CD14-positive monocyte (primary cell): ENCODE data around the gene TRIM38. TPM values are rescaled to one million over a fixed set of nuclear protein-coding genes. Genes with fewer than 3 reads are reported as not detected.

Experiments
- DNase-seq, 3 donors: peaks; one replicate each; pipeline ENCODE4 v3.0.0-alpha.2; 2011 to 2022
- H2AFZ ChIP-seq: 2 replicates; pipeline ENCODE4 v1.6.0; 2012; ENCODE audit warnings: mild to moderate bottlenecking, low read depth, low read length, inconsistent platforms; ENCODE audit not compliant: insufficient read depth, poor library complexity, severe bottlenecking
- H3K27ac ChIP-seq, 2 donors: 1 replicate in 1 of 2; 2 replicates in 1 of 2; pipeline ENCODE4 v1.5.1; 2012 to 2013; ENCODE audit warnings: low read length in 2 of 2, control low read depth in 1 of 2, inconsistent platforms in 1 of 2, low read depth in 1 of 2, mild to moderate bottlenecking in 1 of 2
- H3K27me3 ChIP-seq, 2 donors: one replicate each; pipeline versions ENCODE4 v1.6.0 to v1.6.1; 2011 to 2013; ENCODE audit warnings: low read length in 2 of 2; ENCODE audit not compliant: control insufficient read depth in 2 of 2, insufficient read depth in 2 of 2
- H3K36me3 ChIP-seq, 2 donors: replicated peaks in 1 of 2; 1 replicate in 1 of 2; 2 replicates in 1 of 2; pipeline versions ENCODE4 v1.5.1 to v1.6.1; 2012 to 2013; ENCODE audit warnings: low read length in 2 of 2, control low read depth in 1 of 2, inconsistent platforms in 1 of 2, mild to moderate bottlenecking in 1 of 2; ENCODE audit not compliant: insufficient read depth in 2 of 2, control insufficient read depth in 1 of 2
- H3K4me1 ChIP-seq, 2 donors: 1 replicate in 1 of 2; 2 replicates in 1 of 2; pipeline versions ENCODE4 v1.5.1 to v1.6.1; 2012 to 2013; ENCODE audit warnings: low read length in 2 of 2, control low read depth in 1 of 2, inconsistent platforms in 1 of 2, mild to moderate bottlenecking in 1 of 2, moderate library complexity in 1 of 2; ENCODE audit not compliant: insufficient read depth in 2 of 2, control insufficient read depth in 1 of 2
- H3K4me2 ChIP-seq: replicated peaks from 2 replicates; pipeline ENCODE3; 2012; ENCODE audit warnings: low read length, moderate library complexity, mild to moderate bottlenecking; ENCODE audit not compliant: poor library complexity, severe bottlenecking; ENCODE audit errors: extremely low read depth
- H3K4me3 ChIP-seq, 3 experiments: fragments of 200-600 bp in 1 of 3; sonication (generic) in 1 of 3; replicated peaks in 1 of 3; 1 replicate in 2 of 3; 2 replicates in 1 of 3; pipeline ENCODE4 v1.5.1; 2011 to 2013; ENCODE audit warnings: low read length in 3 of 3, mild to moderate bottlenecking in 3 of 3, control low read depth in 2 of 3, low read depth in 2 of 3, inconsistent platforms in 1 of 3, moderate library complexity in 1 of 3
- H3K79me2 ChIP-seq: 2 replicates; pipeline ENCODE4 v1.6.0; 2012; ENCODE audit warnings: mild to moderate bottlenecking, control low read depth, inconsistent platforms, low read length, moderate library complexity; ENCODE audit not compliant: insufficient read depth
- H3K9ac ChIP-seq: 2 replicates; pipeline ENCODE4 v1.6.0; 2017; ENCODE audit warnings: low read length, mild to moderate bottlenecking; ENCODE audit not compliant: insufficient read depth, poor library complexity, severe bottlenecking
- H3K9me3 ChIP-seq, 2 donors: replicated peaks in 1 of 2; 1 replicate in 1 of 2; 2 replicates in 1 of 2; pipeline versions ENCODE4 v1.5.1 to v1.6.1; 2012 to 2013; ENCODE audit warnings: low read length in 2 of 2, control low read depth in 1 of 2; ENCODE audit not compliant: control insufficient read depth in 1 of 2, insufficient read depth in 1 of 2
- H4K20me1 ChIP-seq: 2 replicates; pipeline ENCODE4 v1.6.0; 2012; ENCODE audit warnings: mild to moderate bottlenecking, low read length, control low read depth, moderate library complexity; ENCODE audit not compliant: insufficient read depth
- H3K27ac Mint-ChIP-seq, 7 donors: one replicate each; pipeline ENCODE4 v1.8.0; 2020; ENCODE audit warnings: mild to moderate bottlenecking in 7 of 7, mixed read lengths in 7 of 7, moderate library complexity in 6 of 7, inconsistent platforms in 2 of 7
- H3K27me3 Mint-ChIP-seq, 3 donors: one replicate each; pipeline ENCODE4 v1.8.0; 2021 to 2022; ENCODE audit warnings: low read depth in 3 of 3, mild to moderate bottlenecking in 3 of 3, mixed read lengths in 3 of 3, moderate library complexity in 3 of 3, inconsistent platforms in 1 of 3
- H3K36me3 Mint-ChIP-seq, 2 donors: one replicate each; pipeline ENCODE4 v1.8.0; 2020; ENCODE audit warnings: mixed read lengths in 2 of 2, inconsistent platforms in 1 of 2, mild to moderate bottlenecking in 1 of 2
- H3K4me1 Mint-ChIP-seq: one replicate; pipeline ENCODE4 v1.8.0; 2020; ENCODE audit warnings: mild to moderate bottlenecking, mixed read lengths
- H3K4me3 Mint-ChIP-seq, 2 donors: one replicate each; pipeline ENCODE4 v1.8.0; 2020; ENCODE audit warnings: mild to moderate bottlenecking in 2 of 2, mixed read lengths in 2 of 2, moderate library complexity in 1 of 2
- H3K9me3 Mint-ChIP-seq, 7 donors: one replicate each; pipeline ENCODE4 v1.8.0; 2020 to 2022; ENCODE audit warnings: mixed read lengths in 7 of 7, mild to moderate bottlenecking in 6 of 7, moderate library complexity in 6 of 7, inconsistent platforms in 2 of 7
- WGBS: methylation state at CpG from one replicate; pipeline ENCODE4 v1.1.5; 2013; ENCODE audit warnings: missing lambda C conversion rate; ENCODE audit not compliant: insufficient coverage; 5-methylcytosine and 5-hydroxymethylcytosine counted together
- intact Hi-C, 2 donors: fragments of 100-400 bp; cut with micrococcal nuclease; formaldehyde crosslinking; loops; one replicate each; pipeline versions ENCODE4 v1.15.0 to v1.15.1; 2023
- polyA plus RNA-seq, 3 donors: library from polyadenylated mRNA; depleted of rRNA in 1 of 3; unstranded in 2 of 3; stranded (reverse) in 1 of 3; fragments of 300-500 nt in 2 of 3; fragments of >200 nt in 1 of 3; fragmentation: Illumina TruSeq in 2 of 3; gene quantifications; 1 replicate in 2 of 3; 2 replicates in 1 of 3; pipeline ENCODE4 v1.2.3, GENCODE V29; 2012 to 2021
- TF ChIP-seq, protein P1 (sequence below): fragments of 200-600 bp; IDR thresholded peaks from one replicate; pipeline ENCODE4 v1.8.0; 2022; ENCODE audit warnings: antibody characterized with exemption, mild to moderate bottlenecking

TRIM38 gene
- polyA plus RNA-seq, 3 donors, result 4.1 to 23.2 (median 8.0) TPM

DNA sequence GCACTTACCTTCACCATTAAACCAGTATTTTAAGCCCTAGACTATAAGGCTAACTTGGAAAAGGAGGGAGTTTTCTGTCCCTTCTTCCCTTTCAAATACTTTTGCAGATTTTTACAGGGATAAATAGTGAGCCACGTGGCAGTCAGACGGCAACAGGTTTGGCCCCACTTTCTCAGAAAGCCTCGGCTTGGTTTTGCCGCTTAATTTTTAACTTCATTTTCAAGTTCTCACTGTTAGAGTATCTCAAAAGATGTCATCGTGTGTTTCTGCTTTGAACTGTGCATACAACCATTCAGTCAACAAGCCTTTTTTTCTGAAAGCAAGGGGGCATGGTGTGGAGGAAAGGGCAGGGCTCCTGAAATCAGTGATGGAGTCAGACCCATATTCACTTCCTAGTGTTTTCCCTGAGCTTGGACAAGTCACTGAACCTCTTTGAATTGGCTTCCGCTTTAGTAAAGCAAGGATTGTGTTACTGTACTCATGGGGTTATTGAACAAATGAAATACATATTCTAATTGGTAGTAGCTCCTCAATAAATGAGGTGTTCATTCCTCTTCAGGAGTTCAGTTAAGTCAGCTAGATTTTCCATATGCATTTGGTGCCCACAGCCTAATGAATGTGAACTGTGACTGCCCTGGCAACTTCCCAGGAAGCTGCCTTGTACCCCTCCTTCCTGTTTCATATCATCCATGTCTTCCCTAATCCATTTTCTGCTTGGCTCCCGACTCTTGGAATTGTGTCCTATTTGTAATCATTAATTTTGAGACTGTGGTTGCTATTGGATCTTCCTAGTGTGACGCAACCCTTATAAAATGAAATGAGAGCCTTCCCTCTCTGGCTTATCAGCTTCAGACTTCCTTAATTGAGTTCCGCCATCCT, 31.8 kb upstream of the TRIM38 start, which contains the start of gene SLC17A2:
SLC17A2 (minus strand) TSS at position 160 of the 879 bp plus-strand sequence. CDS start 4,895 bp downstream, outside the sequence.
- Mint-ChIP-seq H3K27me3 (peaks cover 0 to 7% (median 0%) of the 10 kb centered on the region in 3 donors), H3K36me3 (no peaks in the 10 kb centered on the region), H3K4me3 (no peak within 1 kb of the TSS), H3K27ac (peak within 1 kb of the TSS in 2 of 7 donors; percentile 46 to 47), H3K4me1 (peaks cover 15% of the 10 kb centered on the region), H3K9me3 (no peaks in the 10 kb centered on the region)
- no peaks in the 10 kb centered on the region for H3K36me3 ChIP-seq
- 90% methylated on average over 4 of the region's 9 CpGs for WGBS
- no peak within 1 kb of the TSS for H2AFZ ChIP-seq
- H3K79me2 ChIP-seq, result no peaks in the 10 kb centered on the region
- TF ChIP-seq, protein P1, sequence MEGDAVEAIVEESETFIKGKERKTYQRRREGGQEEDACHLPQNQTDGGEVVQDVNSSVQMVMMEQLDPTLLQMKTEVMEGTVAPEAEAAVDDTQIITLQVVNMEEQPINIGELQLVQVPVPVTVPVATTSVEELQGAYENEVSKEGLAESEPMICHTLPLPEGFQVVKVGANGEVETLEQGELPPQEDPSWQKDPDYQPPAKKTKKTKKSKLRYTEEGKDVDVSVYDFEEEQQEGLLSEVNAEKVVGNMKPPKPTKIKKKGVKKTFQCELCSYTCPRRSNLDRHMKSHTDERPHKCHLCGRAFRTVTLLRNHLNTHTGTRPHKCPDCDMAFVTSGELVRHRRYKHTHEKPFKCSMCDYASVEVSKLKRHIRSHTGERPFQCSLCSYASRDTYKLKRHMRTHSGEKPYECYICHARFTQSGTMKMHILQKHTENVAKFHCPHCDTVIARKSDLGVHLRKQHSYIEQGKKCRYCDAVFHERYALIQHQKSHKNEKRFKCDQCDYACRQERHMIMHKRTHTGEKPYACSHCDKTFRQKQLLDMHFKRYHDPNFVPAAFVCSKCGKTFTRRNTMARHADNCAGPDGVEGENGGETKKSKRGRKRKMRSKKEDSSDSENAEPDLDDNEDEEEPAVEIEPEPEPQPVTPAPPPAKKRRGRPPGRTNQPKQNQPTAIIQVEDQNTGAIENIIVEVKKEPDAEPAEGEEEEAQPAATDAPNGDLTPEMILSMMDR, result no peak
- intact Hi-C loops, result no loop called here
- no peaks in the 10 kb centered on the region for H3K9me3 ChIP-seq
- no peak within 1 kb of the TSS for H3K4me2 ChIP-seq
- H3K4me3 ChIP-seq, result no peak within 1 kb of the TSS
- no peak within 1 kb of the TSS for H3K27ac ChIP-seq
- H3K9ac ChIP-seq, result no peak within 1 kb of the TSS
- peaks cover 5 to 9% of the 10 kb centered on the region in 2 donors for H3K4me1 ChIP-seq
- no peaks in the 10 kb centered on the region for H3K27me3 ChIP-seq
- H4K20me1 ChIP-seq, result no peaks in the 10 kb centered on the region
- no peak for DNase-seq

DNA sequence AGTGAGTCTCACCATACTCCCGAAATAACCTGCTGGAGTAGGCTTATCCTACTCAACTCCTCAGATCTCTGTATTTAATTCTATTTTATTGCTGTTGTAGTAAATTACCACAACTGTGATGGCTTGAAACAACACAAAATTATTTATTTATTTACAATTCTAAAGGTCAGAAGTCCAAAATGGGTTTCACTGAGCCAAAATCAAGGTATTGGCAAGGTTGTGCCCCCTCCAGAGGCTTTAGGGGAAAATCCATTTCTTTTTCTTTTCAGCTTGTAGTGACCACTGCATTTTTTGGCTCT, 31.2 kb upstream of the TRIM38 start:
- Mint-ChIP-seq H3K4me3 (no peak overlapping the region), H3K27me3 (peaks cover 0 to 7% (median 0%) of the 10 kb centered on the region in 3 donors), H3K9me3 (no peaks in the 10 kb centered on the region), H3K27ac (no peak overlapping the region), H3K4me1 (peaks cover 15% of the 10 kb centered on the region), H3K36me3 (no peaks in the 10 kb centered on the region)
- intact Hi-C loops, result no loop called here
- H3K36me3 ChIP-seq, result no peaks in the 10 kb centered on the region
- H3K27ac ChIP-seq, result no peak overlapping the region
- no peak overlapping the region for H3K4me2 ChIP-seq
- H3K9me3 ChIP-seq, result no peaks in the 10 kb centered on the region
- H3K27me3 ChIP-seq, result no peaks in the 10 kb centered on the region
- DNase-seq, result no peak
- H3K9ac ChIP-seq, result no peak overlapping the region
- H2AFZ ChIP-seq, result no peak overlapping the region
- peaks cover 5 to 9% of the 10 kb centered on the region in 2 donors for H3K4me1 ChIP-seq
- H4K20me1 ChIP-seq, result no peaks in the 10 kb centered on the region
- no peak overlapping the region for H3K4me3 ChIP-seq
- no peaks in the 10 kb centered on the region for H3K79me2 ChIP-seq
- WGBS, result no CpG with 5 or more reads among the region's 1 CpG
- TF ChIP-seq, protein P1, result no peak
